ENCODE measurements around the gene ACTL7B.

DNA sequence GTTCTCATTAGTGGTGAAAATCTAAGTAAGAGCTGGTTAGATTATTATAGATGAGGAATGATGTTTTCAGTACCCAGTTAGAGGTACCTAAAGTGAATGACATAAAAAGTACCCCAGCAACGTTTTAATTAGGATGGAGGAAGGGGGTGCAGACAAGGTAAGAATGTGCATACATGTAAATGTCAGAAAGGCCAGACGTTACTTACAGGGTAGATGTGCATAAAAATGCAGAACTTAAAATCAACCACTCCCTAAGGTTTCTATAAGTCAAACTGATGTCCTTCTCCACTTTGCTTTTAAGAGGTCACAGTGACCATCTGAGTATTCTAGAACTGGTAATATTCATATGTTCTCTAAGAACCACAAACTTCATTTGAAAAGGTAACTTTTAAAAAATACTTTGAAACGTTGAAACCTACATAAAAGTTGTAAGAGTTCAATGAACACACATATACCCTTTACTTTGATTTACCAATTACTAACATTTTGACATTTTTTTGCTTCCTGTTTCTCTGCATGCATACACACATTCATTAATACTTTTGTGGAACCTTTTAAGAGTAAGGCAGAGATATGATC, 25.0 kb upstream of the ACTL7B start:
- TF ChIP-seq ZNF274 (IDR thresholded peaks at IDR 0.05; ENCODE audit: low read depth, low read length): no peak
- TF ChIP-seq YY1 (IDR thresholded peaks at IDR 0.05; ENCODE audit: insufficient read depth, insufficient read length): no peak
- TF ChIP-seq SUZ12 (IDR thresholded peaks at IDR 0.05; ENCODE audit: extremely low read depth, insufficient read depth, insufficient read length): no peak

Measured in NT2/D1 (cell line).